ENCODE results near the gene METTL6.
A peak's percentile ranks its signal among the peaks of the same experiment; 100 is the strongest.
"Not testable (repeated sequence)": the region's sequence is repeated elsewhere in the genome, so short reads cannot be mapped to it uniquely, and the experiment has no call there.

The METTL6 gene

DNA sequence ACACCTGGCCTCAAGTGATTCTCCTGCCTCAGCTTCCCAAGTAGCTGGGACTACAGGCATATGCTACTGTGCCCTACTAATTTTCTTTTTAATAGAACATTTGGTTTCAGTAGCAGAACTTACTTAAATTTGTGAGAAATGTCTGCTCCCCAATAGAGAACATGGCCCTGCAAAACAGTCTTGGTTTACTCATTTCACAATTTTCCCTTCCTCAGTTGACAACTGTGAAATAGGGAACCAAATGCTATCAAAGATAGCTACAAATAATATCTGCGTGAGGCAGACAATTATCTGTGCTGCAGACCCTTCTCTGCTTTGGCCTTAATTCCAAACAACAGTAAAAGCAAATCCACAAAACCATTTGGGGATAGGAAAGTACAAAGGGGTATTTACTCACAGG, 22.6 kb downstream of the METTL6 start:
- DNase-seq (ENCODE audit: low read depth, low spot score): no peak

DNA sequence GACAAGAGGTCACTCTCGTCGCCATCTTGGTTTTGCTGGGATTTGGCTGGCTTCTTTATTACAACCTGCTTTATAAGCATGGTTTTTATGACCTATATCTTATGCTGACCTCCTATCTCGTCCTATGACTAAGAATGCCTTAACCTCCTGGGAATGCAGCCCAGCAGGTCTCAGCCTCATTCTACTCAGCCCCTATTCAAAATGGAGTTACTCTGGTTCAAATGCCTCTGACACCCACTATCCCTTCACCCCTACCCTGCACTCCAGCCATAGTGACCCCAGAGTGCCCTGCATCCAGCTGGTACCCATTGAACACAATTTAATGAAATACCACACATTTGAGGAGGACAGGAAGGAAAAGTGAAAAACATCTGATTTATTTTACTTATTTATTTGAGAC, 23.4 kb downstream of the METTL6 start:
- DNase-seq (ENCODE audit: low read depth, low spot score): no peak

DNA sequence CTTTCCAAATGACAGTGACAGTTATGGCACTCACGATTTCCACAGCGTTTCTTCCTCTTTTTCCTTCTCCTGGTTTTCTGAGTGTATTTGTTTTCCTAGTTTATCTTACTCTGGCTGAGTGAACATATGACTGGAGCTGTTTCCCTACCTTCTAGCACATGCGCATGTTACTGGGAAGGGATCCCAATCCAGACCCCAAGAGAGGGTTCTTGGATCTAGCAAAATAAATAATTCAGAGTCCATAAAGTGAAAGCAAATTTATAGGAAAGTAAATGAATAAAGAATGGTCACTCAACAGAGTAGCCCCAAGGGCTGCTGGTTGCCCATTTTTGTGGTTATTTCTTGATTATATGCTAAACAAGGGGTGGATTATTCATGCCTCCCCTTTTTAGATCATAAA, 23.8 kb downstream of the METTL6 start:
- DNase-seq (ENCODE audit: low read depth, low spot score): no peak

DNA sequence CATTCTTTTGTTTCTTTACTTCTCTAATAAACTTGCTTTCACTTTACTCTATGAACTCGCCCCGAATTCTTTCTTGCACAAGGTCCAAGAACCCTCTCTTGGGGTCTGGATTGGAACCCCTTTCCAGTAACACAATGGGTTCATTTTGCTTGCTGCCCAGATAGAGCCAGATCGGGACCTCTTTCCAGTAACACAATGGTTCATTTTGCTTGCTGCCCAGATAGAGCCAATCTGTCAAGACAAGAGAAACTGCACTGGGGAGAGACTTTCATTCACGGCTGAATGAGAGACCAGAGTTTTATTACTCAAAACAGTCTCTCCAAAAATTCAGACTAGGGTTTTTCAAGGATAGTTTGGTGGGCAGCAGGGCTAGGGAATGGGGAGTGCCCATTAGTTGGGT, 25.4 kb downstream of the METTL6 start:
- no peak for DNase-seq (ENCODE audit: low read depth, low spot score)

DNA sequence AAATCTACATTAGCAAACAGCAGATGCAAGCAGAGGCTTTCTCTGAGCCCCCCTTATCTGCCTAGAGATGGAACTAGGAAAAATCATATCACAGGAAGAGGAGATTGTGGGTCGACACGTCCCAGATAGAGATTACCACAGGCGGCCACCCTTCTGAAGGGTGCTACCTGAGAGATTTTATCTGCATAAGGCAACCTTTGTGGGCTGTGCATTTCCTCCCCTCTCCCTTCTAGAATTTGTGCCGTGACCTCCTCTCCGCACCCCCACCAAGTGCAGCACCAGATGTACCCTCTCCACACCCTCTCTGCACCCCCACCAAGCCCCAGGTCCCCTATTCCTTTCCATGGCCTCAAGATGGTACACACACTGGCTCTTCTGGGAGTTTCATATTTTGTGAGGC, 27.4 kb downstream of the METTL6 start:
- no peak for DNase-seq (ENCODE audit: low read depth, low spot score)

DNA sequence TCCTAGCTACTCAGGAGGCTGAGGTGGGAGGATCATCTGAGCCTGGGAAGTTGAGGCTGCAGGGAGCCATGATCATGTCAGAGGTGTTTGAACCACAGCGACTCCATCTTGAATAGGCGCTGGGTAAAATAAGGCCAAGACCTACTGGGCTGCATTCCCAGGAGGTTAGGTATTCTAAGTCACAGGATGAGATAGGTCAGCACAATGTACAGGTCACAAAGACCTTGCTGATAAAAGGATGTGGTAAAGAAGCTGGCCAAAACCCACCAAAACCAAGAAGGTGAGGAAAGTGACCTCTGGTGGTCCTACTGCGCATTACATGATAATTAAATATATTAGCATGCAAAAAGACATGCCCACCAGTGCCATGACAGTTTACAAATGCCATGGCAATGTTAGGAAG, 28.6 kb downstream of the METTL6 start:
- DNase-seq (ENCODE audit: low read depth, low spot score): peak; percentile 33

DNA sequence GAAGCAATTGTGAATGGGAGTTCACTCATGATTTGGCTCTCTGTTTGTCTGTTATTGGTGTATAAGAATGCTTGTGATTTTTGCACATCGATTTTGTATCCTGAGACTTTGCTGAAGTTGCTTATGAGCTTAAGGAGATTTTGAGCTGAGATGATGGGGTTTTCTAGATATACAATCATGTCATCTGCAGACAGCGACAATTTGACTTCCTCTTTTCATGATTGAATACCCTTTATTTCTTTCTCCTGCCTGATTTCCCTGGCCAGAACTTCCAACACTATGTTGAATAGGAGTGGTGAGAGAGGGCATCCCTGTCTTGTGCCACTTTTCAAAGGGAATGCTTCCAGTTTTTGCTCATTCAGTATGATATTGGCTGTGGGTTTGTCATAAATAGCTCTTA, 34.1 kb downstream of the METTL6 start:
- DNase-seq (ENCODE audit: low read depth, low spot score): not testable (repeated sequence)

DNA sequence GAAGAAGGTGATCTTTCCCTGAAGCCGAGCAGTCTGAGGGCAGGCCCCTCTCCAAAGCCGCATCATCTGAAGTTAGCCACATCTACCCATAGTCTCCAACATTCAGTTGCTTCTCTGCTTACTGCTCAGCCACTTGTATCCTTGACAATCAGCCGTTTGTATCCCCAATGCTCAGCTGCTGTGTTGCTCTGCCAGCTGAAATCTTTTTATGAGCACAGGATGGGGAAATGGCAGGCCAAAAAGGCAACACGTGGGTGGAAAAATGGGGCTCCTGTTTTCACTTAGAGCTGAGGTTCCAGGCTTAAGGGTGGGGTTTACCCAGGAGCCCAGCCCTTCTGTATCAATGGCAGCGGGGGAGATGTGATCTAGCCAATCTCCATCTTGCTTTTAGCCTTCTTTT, 36.3 kb downstream of the METTL6 start:
- DNase-seq (ENCODE audit: low read depth, low spot score): no peak

DNA sequence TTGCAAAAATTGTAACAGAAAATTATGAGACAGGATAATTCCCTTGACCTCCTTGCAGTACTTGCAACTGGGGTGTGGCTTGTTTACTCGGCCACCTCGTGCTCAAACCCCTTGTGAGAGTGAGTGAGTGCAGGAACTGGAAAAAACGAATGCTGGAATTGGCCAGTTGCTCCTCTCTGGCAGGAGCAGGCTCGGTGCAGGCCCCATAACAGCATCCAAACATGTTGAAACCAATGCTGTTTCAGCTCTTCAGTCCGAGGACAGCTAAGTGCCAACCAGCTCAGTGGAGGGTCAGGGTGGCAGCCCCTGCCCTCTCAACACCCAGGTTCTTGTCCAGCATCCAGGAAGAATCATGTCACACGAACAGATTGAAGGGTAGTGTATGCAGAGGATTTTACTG, 36.9 kb downstream of the METTL6 start:
- no peak for DNase-seq (ENCODE audit: low read depth, low spot score)

DNA sequence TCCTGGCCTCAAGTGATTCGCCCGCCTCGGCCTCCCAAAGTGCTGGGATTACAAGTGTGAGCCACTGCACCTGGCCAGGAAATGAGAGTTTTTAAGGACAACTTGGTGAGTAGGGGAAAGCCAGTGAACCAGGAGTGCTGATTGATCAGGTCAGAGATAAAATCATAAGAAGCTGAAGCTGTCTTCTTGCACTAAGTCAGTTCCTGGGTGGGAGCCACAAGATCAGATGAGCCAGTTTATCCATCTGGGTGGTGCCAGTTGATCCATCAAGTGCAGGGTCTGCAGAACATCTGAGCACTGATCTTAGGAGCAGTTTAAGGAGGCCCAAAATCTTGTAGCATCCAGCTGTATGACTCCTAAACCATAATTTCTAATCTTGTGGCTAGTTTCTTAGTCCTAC, 39.0 kb downstream of the METTL6 start:
- not testable (repeated sequence) for DNase-seq (ENCODE audit: low read depth, low spot score)

DNA sequence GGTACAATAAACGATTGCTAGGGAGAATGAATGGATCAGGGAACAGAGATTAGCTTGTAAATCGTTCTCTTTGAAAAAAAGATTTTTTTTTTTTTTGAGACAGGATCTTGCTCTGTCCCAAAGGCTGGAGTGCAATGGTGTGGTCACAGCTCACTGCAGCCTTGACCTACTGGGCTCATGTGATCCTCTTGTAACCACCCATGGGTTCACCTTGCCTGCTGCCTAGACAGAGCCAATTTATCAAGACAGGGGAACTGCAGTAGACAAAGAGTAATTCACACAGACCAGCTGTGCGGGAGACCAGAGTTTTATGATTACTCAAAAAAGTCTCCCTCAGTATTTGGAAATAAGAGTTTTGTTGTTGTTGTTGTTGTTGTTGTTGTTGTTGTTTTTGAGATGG, 39.6 kb downstream of the METTL6 start:
- DNase-seq (ENCODE audit: low read depth, low spot score): no peak

DNA sequence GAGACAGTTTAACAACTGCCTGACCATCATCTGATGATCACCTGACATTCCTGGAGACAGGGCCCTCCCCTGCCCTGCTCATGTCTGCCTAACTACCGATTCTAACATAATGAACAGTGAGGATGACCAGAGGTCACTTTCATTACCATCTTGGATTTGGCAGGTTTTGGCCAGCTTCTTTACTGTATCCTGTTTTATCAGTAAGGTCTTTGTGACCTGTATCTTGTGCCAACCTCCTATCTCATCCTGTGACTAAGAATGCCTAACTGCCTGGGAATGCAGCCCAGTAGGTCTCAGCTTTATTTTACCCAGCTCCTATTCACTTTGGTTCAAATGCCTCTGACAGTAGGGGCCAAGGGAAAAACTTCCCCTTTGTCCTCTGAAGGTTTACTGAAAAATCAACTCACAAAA, 40.2 kb downstream of the METTL6 start:
- DNase-seq (ENCODE audit: low read depth, low spot score): no peak

DNA sequence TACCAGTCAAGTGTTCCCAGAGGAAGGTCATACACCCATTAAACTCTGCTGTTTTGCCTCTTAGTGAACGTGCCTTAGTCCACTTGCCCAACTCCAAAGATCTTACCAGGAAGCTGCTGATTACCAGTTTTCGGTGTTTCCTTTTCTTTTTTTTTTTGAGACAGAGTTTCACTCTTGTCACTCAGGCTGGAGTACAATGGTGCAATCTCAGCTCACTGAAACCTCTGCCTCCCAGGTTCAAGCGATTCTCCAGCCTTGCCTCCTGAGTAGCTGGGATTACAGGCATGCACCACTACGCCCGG, 40.7 kb downstream of the METTL6 start:
- not testable (repeated sequence) for DNase-seq (ENCODE audit: low read depth, low spot score)

DNA sequence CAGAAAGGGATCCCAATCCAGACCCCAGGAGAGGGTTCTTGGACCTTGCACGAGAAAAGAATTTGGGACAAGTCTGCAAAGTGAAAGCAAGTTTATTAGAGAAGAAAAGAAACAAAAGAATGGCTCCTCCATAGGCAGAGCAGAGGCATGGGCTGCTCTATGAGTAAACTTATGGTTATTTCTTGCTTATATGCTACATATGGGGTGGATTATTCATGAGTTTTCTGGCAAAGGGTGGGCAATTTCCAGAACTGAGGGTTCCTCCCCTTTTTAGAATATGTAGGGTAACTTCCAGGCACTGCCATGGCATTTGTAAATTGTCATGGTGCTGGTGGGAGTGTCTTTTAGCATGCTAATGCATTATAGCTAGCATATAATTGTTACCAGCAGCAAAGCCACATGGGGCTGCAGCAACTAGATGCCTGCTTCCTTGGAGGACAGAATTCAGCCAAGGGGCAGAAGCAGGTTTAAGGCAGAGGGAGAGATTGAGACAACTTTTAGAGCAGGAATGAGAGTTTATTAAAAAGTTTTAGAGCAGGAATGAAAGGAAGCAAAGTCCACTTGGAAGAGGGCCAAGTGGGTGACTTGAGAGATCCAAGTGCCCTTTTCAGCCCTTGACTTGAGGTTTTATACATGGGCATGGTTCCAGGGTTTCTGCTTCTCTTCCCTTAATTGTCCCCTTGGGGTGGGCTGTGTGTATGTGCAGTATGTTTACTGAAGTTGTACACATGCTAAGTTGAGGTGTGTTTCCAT, 41.3 kb downstream of the METTL6 start:
- no peak for DNase-seq (ENCODE audit: low read depth, low spot score)

DNA sequence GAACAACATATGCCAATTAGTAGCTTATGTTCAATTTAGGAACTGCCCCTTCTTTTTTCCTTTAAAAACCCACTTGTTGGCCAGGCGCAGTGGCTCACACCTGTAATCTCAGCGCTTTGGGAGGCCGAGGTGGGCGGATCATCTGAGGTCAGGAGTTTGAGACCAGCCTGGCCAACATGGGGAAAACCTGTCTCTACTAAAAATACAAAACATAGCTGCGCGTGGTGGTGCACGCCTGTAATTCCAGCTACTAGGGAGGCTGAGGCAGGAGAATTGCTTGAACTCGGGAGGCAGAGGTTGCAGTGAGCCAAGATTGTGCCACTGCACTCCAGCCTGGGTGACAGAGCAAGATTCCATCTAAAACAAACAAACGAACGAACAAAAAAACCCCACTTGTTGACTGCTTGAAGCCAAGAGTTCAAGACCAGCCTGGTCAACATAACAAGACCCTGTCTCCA, 42.1 kb downstream of the METTL6 start:
- DNase-seq (ENCODE audit: low read depth, low spot score): not testable (repeated sequence)

DNA sequence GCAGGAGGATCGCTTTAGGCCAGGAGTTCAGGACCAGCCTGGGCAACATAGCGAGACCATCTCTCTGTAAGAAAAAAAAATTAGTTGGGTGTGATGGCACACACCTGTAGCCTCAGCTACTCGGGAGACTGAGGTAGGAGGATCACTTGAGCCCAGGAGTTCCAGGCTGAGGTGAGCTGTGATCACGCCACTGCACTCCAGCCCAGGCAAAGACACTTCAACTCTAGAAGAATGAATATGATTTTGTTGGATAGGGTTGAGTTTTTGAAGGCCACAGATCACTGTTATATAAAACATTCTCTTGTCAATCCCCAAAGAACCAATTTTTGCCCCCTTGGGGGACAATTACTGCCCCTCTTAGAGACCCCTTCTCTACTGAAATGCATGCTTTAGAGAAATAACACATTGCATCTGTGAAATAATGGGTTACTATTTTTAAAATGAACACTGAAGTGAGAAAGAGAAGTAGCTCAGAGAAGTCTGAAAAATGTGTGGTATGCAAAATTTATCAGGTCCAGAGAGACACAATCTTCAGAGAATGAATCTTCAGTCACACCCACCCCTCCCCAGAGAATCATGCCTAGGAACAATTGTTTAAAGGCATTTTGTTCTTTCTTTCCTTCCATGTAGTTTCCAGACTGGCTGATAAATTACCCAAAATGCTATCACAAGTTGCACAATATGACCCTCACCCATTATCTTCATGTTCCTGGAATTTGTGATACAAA, 42.7 kb downstream of the METTL6 start:
- DNase-seq (ENCODE audit: low read depth, low spot score): no peak

DNA sequence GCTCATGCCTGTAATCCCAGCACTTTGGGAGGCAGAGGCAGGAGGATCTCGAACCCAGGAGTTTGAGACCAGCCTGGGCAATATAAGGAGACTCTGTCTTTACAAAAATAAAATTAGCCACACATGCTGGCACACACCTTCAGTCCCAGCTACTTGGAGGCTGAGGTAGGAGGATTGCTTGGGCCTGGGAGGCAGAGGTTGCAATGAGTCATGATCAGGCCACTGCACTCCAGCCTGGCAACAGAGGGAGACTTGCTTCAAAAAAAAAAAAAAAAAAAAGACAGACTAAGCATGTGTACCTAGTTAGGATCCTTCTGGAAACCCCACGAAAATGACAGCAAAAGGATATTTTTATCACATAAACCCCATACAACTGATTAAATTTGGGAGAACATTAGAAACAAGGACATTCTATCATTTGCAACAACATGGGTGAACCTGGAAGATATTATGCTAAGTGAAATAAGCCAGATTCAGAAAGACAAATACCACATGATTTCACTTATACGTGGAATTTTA, 44.9 kb downstream of the METTL6 start:
- DNase-seq (ENCODE audit: low read depth, low spot score): no peak

DNA sequence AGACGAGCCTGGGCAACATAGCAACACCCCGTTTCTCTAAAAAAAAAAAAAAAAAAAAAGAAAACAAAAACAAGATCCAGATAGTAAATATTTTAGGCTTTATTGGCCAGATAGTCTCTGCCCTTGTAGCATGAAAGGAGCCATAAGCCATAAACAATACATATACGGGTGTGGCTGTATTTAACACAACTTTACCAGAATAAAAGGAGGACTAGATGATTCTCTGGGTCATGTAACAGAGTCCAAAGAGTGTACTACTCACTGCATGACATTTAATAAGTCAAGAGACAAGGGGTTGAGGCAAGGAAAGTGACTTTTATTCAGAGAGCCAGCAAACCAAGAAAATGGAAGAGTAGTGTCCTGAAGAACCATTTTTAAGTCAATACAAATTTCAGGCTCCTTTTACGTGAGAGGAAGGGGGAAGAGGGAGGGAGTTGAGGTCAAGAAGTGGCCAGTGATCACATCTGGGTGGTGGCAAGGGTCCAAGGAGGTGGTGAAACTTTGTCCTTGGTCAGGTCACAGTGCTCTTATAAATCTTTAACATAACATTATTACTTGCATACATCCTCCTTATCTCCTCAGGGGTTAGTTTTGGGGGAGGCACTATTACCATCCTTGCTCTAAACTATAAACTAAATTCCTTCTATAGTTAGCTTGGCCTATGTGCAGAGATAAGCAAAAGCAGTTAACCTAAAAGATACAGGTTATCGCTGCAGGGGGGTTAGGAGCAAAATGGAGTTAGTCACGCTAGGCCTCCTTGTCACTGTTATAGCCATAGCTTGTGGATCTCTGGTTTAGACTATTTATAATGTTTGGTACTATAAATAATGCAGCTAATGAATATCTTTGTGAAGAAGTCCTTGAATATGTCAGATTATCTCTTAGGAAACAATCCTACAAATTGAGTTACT, 46.1 kb downstream of the METTL6 start:
- DNase-seq (ENCODE audit: low read depth, low spot score): no peak

DNA sequence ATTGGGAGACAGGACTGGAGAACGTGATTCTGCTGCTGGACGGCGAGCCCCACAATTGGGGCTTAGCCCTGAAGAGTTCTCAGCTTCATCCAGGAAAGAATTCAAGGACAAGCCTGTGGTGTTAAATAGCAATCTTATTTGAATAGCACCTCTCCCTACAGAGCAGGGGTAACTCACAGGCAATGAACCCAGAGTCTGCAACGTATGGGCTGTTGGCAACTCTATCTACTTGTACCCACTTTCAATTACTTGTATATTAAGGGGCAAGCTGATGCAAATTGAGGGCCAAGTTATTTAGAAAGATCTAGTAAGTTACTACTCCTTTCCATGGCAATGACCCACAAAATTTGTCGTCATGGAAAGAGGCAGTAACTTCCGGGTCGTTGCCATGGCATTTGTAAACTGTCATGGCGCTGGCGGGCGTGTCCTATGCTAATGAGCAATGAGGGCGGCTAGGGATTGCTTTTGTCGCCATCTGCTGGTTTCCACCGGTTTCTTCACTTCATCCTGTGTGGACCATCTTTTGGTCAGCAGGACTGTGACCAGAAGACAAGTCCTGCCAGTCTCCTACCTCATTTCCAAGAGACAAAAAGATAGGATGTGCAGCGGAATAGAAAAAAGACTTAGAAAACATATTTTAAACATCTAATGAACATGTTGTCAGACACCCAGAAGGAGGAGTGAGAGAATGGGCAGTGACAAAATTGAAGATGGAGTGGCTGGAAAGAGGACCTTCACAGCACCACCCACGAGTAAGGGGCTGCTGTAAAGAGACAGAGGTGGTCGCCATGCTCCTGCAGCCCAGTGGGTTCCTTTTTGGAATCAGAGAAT, 49.2 kb downstream of the METTL6 start:
- DNase-seq (ENCODE audit: low read depth, low spot score): peak; percentile 95

DNA sequence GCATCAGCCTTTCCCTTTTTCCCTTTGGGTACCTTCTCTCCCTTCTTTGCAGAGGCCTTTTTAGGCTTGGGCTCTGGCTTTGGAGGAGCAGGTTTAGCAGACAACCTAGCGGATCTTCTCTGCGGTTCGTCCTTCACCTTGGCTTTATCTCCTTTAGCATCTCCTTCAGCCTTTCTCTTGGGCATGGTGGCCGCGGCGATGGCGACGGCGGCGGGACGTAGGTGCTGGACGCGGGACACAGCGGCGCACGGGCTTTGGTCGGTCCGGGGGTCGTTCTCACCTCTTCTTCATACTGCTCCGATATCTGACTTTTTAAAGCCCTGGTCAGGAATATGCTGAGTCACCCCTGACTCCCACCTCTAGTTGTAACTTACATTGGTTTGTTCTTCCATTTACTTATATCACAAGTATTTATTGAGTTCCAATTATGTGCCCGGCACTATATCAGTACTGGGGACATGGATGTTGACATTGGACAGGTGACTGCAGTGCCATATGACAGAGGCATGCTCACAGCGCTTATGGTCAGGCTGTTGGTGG, 51.8 kb downstream of the METTL6 start:
- DNase-seq (ENCODE audit: low read depth, low spot score): no peak

DNA sequence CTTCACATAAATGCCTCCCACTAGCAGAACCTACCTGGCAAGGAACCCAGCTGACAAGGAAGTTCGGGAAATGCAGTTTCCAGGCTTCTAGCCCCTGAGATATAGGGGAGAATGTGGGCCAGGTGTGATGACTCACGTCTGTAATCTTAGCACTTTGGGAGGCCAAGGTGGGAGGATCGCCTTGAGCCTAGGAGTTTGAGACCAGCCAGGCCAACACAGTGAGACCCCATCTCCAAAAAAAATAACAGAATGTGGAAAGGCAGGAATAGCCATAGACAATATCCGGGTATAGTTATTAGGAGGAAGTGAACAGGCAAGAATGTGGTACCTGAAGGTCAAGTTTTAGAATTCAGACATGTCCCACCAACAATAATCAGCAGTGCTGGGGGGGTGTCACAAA, 54.4 kb downstream of the METTL6 start:
- no peak for DNase-seq (ENCODE audit: low read depth, low spot score)

All from ELF-1 (cell line).